GM23338 (cell line): ENCODE results near the gene SDHA. TPM values are rescaled to one million over a fixed set of nuclear protein-coding genes. Genes with fewer than 3 reads are reported as not detected.
A peak's percentile ranks its signal among the peaks of the same experiment; 100 is the strongest.

Experiments used
- ATAC-seq: fragments of 200-7000 bp; cut with Tn5 transposase; 3 replicates; pipeline ENCODE4 v1.9.1; 2020
- DNase-seq: peaks from one replicate; pipeline ENCODE4 v3.0.0-alpha.2; 2015; ENCODE audit warnings: low spot score
- H2AFZ ChIP-seq: fragments of 200-600 bp; sonication (generic); 2 replicates; pipeline ENCODE4 v1.8.0; 2016; ENCODE audit warnings: antibody characterized with exemption, mild to moderate bottlenecking, moderate library complexity
- H3F3A ChIP-seq: fragments of 200-600 bp; sonication (generic); replicated peaks from 2 replicates; pipeline ENCODE4 v1.8.0; 2017; ENCODE audit warnings: antibody characterized with exemption, mixed run types, low read depth
- H3K27ac ChIP-seq: fragments of 200-600 bp; sonication (generic); 2 replicates; pipeline ENCODE4 v1.6.1; 2016; ENCODE audit warnings: low read depth
- H3K27me3 ChIP-seq: fragments of 200-600 bp; sonication (generic); 2 replicates; pipeline ENCODE4 v1.8.0; 2016; ENCODE audit warnings: mild to moderate bottlenecking, mixed run types, moderate library complexity; ENCODE audit not compliant: insufficient read depth
- H3K36me3 ChIP-seq: fragments of 200-600 bp; sonication (generic); 2 replicates; pipeline ENCODE4 v1.8.0; 2016; ENCODE audit warnings: mild to moderate bottlenecking; ENCODE audit not compliant: insufficient read depth
- H3K4me1 ChIP-seq: fragments of 200-600 bp; sonication (generic); 2 replicates; pipeline ENCODE4 v1.8.0; 2016; ENCODE audit warnings: mild to moderate bottlenecking, moderate library complexity; ENCODE audit not compliant: insufficient read depth
- H3K4me2 ChIP-seq: fragments of 200-600 bp; sonication (generic); 2 replicates; pipeline ENCODE4 v1.7.1; 2017; ENCODE audit warnings: mixed run types
- H3K4me3 ChIP-seq: fragments of 200-600 bp; sonication (generic); 2 replicates; pipeline ENCODE4 v1.6.1; 2016; ENCODE audit warnings: mixed run types
- H3K79me2 ChIP-seq: fragments of 200-600 bp; sonication (generic); replicated peaks from 2 replicates; pipeline ENCODE4 v1.8.0; 2017; ENCODE audit warnings: mild to moderate bottlenecking; ENCODE audit not compliant: insufficient read depth
- H3K9me2 ChIP-seq: fragments of 200-600 bp; sonication (generic); 2 replicates; pipeline ENCODE4 v1.8.0; 2017; ENCODE audit not compliant: insufficient read depth
- H4K20me1 ChIP-seq: fragments of 200-600 bp; sonication (generic); replicated peaks from 2 replicates; pipeline ENCODE4 v1.8.0; 2017; ENCODE audit warnings: mild to moderate bottlenecking; ENCODE audit not compliant: insufficient read depth
- H3K27ac Mint-ChIP-seq: 2 replicates; pipeline ENCODE4 v1.8.0; 2020; ENCODE audit warnings: inconsistent platforms, mild to moderate bottlenecking, moderate library complexity, mixed read lengths
- H3K27me3 Mint-ChIP-seq: 3 replicates; pipeline ENCODE4 v1.8.0; 2022; ENCODE audit warnings: low read depth, mild to moderate bottlenecking, moderate library complexity, mixed read lengths, inconsistent platforms; ENCODE audit not compliant: insufficient read depth, poor library complexity
- H3K36me3 Mint-ChIP-seq: 3 replicates; pipeline ENCODE4 v1.8.0; 2021; ENCODE audit warnings: low read depth, mild to moderate bottlenecking, inconsistent platforms, moderate library complexity, mixed read lengths
- H3K4me1 Mint-ChIP-seq: 3 replicates; pipeline ENCODE4 v1.8.0; 2020; ENCODE audit warnings: mild to moderate bottlenecking, inconsistent platforms, mixed read lengths
- H3K4me3 Mint-ChIP-seq: 3 replicates; pipeline ENCODE4 v1.8.0; 2021; ENCODE audit warnings: moderate library complexity, mild to moderate bottlenecking, inconsistent platforms, mixed read lengths
- H3K9me3 Mint-ChIP-seq: 3 replicates; pipeline ENCODE4 v1.8.0; 2020; ENCODE audit warnings: moderate library complexity, mild to moderate bottlenecking, inconsistent platforms, mixed read lengths
- CREB1 ChIP-seq: fragments of 250-450 bp; sonication (Bioruptor Pico); IDR thresholded peaks from 2 replicates; pipeline ENCODE4 v1.5.0; 2020; ENCODE audit warnings: low read depth, mild to moderate bottlenecking, moderate library complexity
- ETS1 ChIP-seq: IDR thresholded peaks from 2 replicates; pipeline ENCODE4 v1.6.1; 2016; ENCODE audit warnings: antibody characterized with exemption
- EZH2 ChIP-seq: fragments of 200-600 bp; sonication (generic); IDR thresholded peaks from one replicate; pipeline ENCODE4 v1.8.0; 2017; ENCODE audit warnings: antibody characterized with exemption, mild to moderate bottlenecking, low read depth; ENCODE audit not compliant: unreplicated experiment
- EZH2phosphoT487 ChIP-seq: fragments of 200-600 bp; sonication (generic); IDR thresholded peaks from one replicate; pipeline ENCODE4 v1.8.1; 2018; ENCODE audit warnings: antibody characterized with exemption; ENCODE audit not compliant: unreplicated experiment
- JUNB ChIP-seq: IDR thresholded peaks from one replicate; pipeline ENCODE4 v1.6.1; 2016; ENCODE audit warnings: antibody characterized with exemption; ENCODE audit not compliant: unreplicated experiment
- NANOG ChIP-seq: IDR thresholded peaks from 2 replicates; pipeline ENCODE4 v1.6.1; 2016; ENCODE audit warnings: antibody characterized with exemption, borderline replicate concordance
- POLR2AphosphoS5 ChIP-seq: IDR thresholded peaks from 2 replicates; pipeline ENCODE4 v1.6.1; 2016; ENCODE audit warnings: antibody characterized with exemption, low read depth
- STAT1 ChIP-seq: IDR thresholded peaks from one replicate; pipeline ENCODE4 v1.6.1; 2016; ENCODE audit warnings: antibody characterized with exemption; ENCODE audit not compliant: unreplicated experiment
- ZNF114 ChIP-seq: fragments of 250-450 bp; sonication (Bioruptor Pico); IDR thresholded peaks from 2 replicates; pipeline ENCODE4 v1.5.0; 2020; ENCODE audit warnings: mild to moderate bottlenecking, moderate library complexity
- ZNF331 ChIP-seq: fragments of 250-450 bp; sonication (Bioruptor Pico); IDR thresholded peaks from 2 replicates; pipeline ENCODE4 v1.5.0; 2020; ENCODE audit warnings: low read depth, mild to moderate bottlenecking, moderate library complexity
- ZNF462 ChIP-seq: fragments of 250-450 bp; sonication (Bioruptor Pico); IDR thresholded peaks from 2 replicates; pipeline ENCODE4 v1.5.0; 2020; ENCODE audit warnings: mild to moderate bottlenecking, moderate library complexity
- polyA plus RNA-seq: library from polyadenylated mRNA; unstranded; fragments of >200 nt; fragmentation: Nextera tagmentation; extraction: Ambion mirVana; gene quantifications from 2 replicates; pipeline ENCODE4 v1.2.1, GENCODE V29; 2016
- total RNA-seq: library from RNA; depleted of rRNA; stranded (reverse); fragments of >200 nt; shearing (Covaris generic); gene quantifications from 2 replicates; pipeline ENCODE4 v1.2.3, GENCODE V29; 2014
- TF ChIP-seq, protein P1 (sequence below): IDR thresholded peaks from one replicate; pipeline ENCODE4 v1.6.1; 2018; ENCODE audit warnings: antibody characterized with exemption; ENCODE audit not compliant: unreplicated experiment

The SDHA gene
- total and polyA plus RNA-seq, 2 experiments from 2014 or later = 62.2 to 70.6 TPM

DNA sequence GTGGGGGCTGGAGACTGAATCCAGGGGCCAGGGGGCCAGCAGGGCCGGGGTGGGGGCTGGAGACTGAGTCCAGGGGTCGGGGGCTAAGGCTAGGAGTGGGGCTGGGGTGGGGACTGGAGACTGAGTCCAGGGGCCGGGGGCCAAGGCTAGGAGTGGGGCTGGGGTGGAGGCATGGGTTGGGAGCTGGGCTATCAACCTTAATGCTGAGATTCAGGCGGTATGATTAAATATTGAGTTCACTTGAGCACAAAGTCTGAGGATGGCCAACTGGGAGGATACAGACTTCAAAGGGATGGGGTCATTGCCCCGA, 43.9 kb upstream of the SDHA start (continued):
- TF ChIP-seq, protein P1, sequence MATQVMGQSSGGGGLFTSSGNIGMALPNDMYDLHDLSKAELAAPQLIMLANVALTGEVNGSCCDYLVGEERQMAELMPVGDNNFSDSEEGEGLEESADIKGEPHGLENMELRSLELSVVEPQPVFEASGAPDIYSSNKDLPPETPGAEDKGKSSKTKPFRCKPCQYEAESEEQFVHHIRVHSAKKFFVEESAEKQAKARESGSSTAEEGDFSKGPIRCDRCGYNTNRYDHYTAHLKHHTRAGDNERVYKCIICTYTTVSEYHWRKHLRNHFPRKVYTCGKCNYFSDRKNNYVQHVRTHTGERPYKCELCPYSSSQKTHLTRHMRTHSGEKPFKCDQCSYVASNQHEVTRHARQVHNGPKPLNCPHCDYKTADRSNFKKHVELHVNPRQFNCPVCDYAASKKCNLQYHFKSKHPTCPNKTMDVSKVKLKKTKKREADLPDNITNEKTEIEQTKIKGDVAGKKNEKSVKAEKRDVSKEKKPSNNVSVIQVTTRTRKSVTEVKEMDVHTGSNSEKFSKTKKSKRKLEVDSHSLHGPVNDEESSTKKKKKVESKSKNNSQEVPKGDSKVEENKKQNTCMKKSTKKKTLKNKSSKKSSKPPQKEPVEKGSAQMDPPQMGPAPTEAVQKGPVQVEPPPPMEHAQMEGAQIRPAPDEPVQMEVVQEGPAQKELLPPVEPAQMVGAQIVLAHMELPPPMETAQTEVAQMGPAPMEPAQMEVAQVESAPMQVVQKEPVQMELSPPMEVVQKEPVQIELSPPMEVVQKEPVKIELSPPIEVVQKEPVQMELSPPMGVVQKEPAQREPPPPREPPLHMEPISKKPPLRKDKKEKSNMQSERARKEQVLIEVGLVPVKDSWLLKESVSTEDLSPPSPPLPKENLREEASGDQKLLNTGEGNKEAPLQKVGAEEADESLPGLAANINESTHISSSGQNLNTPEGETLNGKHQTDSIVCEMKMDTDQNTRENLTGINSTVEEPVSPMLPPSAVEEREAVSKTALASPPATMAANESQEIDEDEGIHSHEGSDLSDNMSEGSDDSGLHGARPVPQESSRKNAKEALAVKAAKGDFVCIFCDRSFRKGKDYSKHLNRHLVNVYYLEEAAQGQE = no peak
- TF ChIP-seq STAT1 (no peak), ZNF331 (CRISPR knock-in tag) (no peak), ZNF114 (CRISPR knock-in tag) (no peak), CREB1 (no peak), JUNB (no peak), POLR2AphosphoS5 (no peak), NANOG (no peak), ETS1 (no peak), EZH2 (no peak)

DNA sequence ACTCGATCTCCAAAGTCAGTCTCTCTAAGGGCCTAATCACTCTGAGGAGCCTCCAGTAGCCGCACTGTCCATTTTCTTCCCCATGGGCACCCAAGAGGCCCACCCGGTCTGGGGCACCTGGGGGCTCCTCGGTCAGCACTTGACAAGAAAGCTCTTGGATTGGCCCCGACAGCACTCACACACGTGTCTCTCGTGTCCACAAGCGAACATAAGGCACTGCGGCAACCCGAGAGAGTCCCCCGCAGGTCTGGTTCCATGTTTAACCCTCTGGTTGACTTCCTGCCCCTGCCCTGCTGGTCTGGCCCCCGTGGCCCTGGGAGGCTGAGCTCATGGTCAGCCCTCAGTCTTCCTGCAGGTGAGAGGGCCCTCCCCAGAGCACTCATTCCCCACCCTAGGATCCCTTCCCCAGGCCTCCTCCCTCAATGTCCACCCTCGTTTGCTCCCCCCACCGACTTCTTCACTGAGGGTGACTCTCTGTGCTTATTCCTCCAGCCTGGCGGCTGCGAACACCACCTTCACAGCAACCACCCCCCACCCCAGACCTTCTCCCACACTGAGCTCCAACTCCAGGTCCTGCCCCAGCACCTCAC, 43.1 kb upstream of the SDHA start:
- Mint-ChIP-seq H3K4me3 (no peak overlapping the region), H3K36me3 (peaks cover 34% of the 10 kb centered on the region), H3K9me3 (no peaks in the 10 kb centered on the region; the same call in 2 of the 3 replicates), H3K27ac (peak overlapping the region; percentile 50; the same call in 1 of the 2 replicates), H3K27me3 (peaks cover 7% of the 10 kb centered on the region), H3K4me1 (peaks cover 4% of the 10 kb centered on the region)
- Histone ChIP-seq H3K9me2 (no peaks in the 10 kb centered on the region), H3K79me2 (no peaks in the 10 kb centered on the region), H3K27ac (no peak overlapping the region), H3K4me3 (no peak overlapping the region), H3K4me2 (no peak overlapping the region), H2AFZ (no peak overlapping the region), H3K36me3 (no peaks in the 10 kb centered on the region), H4K20me1 (no peaks in the 10 kb centered on the region), H3K4me1 (no peaks in the 10 kb centered on the region), H3K27me3 (no peaks in the 10 kb centered on the region), H3F3A (no peaks in the 10 kb centered on the region)
- ATAC-seq = no peak
- DNase-seq = no peak
- no peak for TF ChIP-seq ZNF462 (CRISPR knock-in tag)
- TF ChIP-seq EZH2phosphoT487 = no peak
- TF ChIP-seq JUNB = no peak
- TF ChIP-seq, protein P1 = no peak
